HTERT RPE-1 (cell line): ENCODE data around the gene LEKR1.

Experiments
- in situ Hi-C: fragments of 300-500 bp; cut with MboI; formaldehyde crosslinking; loops from 4 replicates; pipeline ENCODE4 v1.14.3; 2020; ENCODE audit warnings: low sequenced_read_pairs

The LEKR1 gene

GRCh38 chr3:157045238-157045850, 219.2 kb downstream of the LEKR1 start:
- in situ Hi-C loops, result no loop called here

- in situ Hi-C loops, result no loop called here
Observed at GRCh38 chr3:157046520-157046919, 220.4 kb downstream of the LEKR1 start.

- in situ Hi-C loops, result no loop called here
Observed at GRCh38 chr3:157051055-157051454, 224.9 kb downstream of the LEKR1 start.

- in situ Hi-C loops, result no loop called here
Observed at GRCh38 chr3:157051591-157051990, 225.4 kb downstream of the LEKR1 start.

DNA sequence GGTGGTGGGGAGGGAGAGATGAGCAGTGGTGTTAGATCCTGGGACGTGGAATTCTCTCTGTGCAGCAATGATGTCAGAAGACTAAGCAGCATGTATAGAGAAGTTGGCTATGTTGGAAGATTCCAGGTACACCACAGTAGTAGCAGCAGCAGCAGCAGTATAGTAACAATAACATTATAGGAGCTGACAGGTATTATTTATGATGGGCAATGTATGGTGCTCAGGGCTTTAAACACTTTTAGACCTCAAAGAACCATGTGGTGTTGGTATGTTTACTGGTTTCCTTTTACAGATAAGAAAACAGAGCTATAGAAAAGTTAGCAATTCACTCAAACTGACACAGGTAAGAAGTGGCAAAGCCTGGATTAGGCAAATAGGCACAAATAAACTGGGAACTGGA, 229.9 kb downstream of the LEKR1 start:
- in situ Hi-C loops, result no loop called here

- in situ Hi-C loops, result no loop called here
Observed at GRCh38 chr3:157058392-157059071, 232.4 kb downstream of the LEKR1 start.

DNA sequence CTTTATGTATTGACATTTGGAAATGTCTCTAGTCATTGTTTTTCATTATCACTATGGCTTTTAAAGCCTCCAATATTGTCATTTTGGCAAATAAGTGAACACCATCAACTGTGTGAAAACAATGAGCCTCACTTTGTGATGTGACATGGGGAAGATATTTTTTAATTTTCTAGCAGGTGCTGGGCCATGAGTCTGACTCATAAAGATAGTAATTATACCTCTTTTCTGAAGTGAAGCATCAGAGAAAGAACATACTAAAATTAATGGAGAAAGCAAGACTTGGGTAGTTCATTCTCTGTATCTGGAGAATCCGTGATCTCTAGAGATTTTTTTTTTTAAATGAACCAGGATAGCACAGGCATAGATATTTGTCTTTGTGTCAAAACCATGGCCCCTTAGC, 233.0 kb downstream of the LEKR1 start:
- in situ Hi-C loops, result no loop called here

- in situ Hi-C loops, result no loop called here
Observed at GRCh38 chr3:157059661-157060060, 233.5 kb downstream of the LEKR1 start.

- in situ Hi-C loops, result no loop called here
Observed at GRCh38 chr3:157061265-157061664, 235.1 kb downstream of the LEKR1 start.

GRCh38 chr3:157063469-157063868, 237.3 kb downstream of the LEKR1 start:
- in situ Hi-C loops, result no loop called here

DNA sequence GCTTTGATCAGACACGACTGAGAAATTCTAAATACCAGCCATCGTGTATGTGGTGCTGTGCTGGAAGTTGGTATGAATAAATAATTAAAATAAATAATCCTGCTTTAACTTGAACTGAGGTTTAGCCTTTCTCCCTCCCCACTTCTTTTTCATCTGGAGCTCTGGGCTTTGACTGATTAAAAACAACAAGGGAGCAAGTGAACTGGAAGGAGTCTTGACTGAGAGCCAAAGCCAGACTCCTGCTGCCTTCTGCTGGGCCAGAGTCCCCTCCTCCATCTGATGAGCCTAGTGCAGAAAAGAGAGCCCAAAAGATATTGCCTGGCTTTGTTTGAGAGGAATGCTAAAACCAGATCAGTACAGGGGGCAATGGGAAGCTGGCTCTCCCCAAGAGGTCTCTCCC, 237.8 kb downstream of the LEKR1 start:
- in situ Hi-C loops, result no loop called here

DNA sequence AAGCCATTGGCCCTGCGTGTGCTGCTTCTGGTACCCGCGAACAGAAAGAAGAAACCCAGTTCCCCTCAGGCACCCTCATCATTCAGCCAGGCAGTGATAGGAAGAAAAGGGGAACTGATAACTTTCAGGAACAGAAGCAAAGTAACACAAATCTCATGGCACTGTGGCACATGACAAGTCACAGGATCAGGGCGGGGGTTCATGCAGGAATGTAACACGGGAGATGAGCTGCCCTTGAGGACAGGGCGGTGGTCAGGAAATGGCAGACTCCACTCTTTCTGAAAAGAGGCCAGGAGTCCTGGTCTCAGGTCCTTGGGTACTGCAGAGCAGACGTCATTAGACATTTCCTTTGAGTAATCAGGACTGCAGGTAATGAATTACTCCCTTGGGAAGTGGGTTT, 238.2 kb downstream of the LEKR1 start:
- in situ Hi-C loops, result no loop called here

GRCh38 chr3:157065201-157065600, 239.0 kb downstream of the LEKR1 start:
- in situ Hi-C loops, result no loop called here

DNA sequence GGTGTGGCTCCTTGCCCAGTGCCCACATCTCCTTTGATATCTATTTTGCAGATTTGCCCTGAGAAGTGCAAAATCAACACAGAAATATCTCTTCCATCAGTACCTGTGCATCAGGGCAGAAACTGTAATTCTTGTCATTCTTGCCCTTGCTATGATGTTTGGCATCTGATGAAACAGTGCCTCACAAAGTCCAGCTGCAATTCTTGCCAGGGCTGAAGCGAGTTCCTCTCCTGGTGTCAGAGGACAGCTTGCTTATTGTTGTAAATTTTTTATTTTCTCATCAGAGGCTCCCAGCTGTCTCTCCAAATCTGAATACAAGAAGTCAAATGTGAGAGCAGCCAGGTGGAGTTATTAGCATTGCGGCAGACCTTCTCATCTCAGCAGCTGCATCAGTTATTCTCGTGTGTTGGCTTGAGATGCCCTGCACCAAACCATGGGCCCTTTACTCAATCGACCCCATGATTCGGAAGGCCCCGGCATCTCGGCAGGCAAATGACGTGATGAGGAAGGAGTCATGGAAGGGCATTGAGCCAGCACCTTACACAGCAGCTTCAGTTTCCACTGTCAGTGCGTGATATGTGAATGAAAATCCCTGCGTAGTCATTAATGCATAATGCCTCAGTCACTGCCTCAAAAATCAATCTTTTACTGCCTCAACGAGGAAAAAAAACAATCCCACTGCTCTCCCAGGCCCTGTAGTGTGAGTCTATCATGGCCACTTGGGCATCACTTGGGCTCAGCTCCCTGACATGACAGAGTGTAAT, 240.4 kb downstream of the LEKR1 start:
- in situ Hi-C loops, result no loop called here

DNA sequence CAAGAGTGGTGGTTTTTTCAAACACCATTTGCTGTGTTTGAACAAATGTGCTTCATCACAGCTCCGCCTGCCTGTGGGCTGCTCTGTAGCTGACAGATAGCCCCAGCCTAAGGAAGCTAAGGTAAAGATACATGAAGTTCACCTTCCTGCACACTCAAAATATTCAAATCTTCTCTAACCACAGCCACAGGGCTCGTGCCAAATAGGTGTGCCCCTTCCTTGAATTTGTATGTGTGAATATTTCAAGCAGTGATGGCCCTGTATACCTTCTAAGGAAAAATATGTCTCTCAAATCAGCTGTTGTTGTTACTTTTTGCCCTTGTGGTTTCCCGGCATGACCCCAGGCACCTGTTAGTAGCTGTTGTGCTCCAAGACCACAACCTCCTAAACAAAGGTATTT, 241.0 kb downstream of the LEKR1 start:
- in situ Hi-C loops, result no loop called here

- in situ Hi-C loops, result no loop called here
Observed at GRCh38 chr3:157069406-157069805, 243.3 kb downstream of the LEKR1 start.

DNA sequence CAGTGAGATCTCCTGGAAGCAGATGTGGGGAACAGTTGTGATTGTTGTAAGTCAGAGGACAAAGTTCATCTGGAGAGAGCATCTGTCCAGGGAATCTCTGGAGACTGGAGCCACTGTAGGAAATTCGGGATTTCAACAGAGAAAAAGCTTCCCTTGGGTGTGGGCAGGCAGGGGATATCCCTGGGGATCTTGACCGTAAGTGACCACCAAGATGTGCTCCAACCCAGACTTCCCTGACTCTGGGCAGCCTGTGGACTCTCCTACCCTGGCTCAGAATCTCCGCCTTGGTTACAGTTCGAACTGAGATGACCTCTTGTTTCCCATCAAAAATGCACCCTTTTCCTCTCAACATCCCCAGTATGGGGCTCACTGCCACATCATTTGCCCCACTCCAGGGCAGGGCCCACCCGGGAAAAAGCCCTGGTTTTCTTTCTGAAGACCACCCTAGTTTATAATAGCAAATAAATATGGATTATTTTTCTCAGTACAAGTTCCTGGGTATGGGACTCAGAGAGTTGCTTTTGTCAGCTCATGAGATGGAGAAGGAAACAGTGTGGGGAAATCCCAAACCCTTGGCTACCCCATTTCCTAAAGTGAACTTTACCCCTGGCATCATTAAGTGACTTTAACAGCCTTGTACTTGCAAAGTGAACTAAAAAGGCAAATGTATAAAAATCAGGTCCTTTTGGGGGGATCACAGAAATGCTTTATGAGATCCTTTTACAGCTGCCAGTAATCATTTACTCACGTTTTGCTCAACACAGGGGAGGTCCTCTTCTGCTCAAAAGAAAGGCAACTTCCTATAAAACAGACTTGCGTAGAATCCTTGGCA, 243.9 kb downstream of the LEKR1 start:
- in situ Hi-C loops, result no loop called here

DNA sequence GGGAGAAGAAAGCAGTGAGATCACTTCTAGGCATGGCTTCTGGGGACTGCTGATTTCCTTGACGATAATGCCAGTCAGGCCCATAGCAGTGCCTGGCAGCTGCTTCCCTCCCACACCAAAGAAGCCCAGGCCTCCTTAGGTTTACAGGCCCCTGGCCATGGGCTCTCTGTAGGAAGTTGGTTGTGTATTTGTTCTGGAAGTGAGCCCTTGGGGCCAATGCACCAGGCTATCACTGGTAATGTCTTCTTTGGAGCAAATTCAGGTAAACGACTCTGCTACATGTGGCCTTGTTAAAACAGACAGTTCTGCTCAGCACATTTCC, 244.5 kb downstream of the LEKR1 start:
- in situ Hi-C loops, result no loop called here

DNA sequence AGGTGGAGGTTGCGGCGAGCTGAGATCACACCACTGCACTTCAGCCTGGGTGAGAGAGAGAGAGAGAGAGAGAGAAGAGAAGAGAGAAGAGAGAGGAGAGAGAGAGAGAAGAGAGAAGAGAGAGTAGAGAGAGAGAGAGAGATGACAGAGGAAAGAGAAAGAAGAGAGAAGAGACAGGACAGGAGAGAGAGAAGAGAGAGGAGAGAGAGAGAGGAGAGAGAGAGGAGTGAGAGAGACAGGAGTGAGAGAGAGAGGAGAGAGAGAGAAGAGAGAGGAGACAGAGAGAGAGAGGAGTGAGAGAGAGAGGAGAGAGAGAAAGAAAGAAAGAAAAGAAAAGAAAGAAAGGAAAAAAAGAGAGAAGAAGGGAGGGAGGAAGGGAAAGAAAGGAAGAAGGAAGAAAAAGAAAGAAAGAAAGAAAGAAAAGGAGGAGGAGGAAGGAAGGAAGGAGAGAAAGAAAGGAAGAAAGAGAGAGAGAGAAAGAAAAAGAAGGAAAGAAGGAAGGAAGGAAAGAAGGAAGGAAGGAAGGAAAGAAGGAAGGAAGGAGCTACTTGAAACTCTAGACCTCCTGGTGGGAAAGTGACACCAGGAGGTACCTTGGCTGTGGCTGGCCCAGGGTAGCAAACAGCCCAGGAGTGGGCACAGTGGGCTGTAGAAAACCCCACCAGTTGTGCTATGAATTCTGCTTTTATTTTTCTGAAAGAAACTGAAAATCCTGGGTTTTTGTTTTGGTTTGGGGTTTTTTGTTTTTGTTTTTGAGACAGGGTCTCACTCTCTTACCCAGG, 245.8 kb downstream of the LEKR1 start:
- in situ Hi-C loops, result no loop called here

GRCh38 chr3:157073810-157074209, 247.7 kb downstream of the LEKR1 start:
- in situ Hi-C loops, result no loop called here

DNA sequence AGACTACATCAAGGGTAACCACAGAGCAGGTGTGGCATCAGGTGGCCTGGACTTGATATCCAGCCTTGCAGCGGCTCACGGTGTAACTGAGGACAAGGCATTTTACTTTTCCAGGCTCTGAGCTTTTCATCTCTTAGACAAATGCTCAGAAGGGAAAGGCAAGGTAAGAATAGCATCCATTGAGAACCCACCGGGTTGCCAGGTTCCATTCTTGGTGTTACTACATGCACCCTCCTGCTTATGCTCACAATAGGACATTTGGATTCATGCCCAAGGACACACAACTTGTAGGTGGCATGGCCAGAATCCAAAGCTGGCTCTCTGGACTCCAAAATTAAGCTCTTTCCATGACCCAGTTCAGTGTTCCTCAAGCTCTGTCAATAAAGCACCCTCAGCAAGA, 248.3 kb downstream of the LEKR1 start:
- in situ Hi-C loops, result no loop called here
